ENCODE measurements around the gene SKAP1. TPM values are rescaled to one million over a fixed set of nuclear protein-coding genes. Genes with fewer than 3 reads are reported as not detected.

Gene SKAP1
- total RNA-seq, 4 donors from 2014 or later, result 1.1 to 1.7 (median 1.2) TPM

DNA sequence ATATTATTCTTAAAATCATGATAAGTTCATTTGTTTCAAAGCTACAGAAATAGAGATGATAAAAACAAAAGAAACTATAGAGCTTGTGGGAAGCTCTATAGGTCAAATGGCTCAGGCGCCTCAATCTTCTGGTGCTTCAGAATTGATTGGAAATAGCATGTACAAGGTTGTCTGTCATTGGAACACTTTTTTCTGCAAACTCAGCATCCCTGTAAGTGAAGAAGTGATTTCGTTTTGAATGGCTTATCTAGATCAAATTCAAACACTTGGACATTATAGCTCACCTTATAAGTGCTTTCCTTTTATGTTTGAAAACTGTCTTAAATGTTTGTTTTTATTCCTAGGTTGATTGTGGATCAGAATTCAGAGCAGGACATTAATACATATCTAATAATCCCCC is 103.7 kb downstream of the SKAP1 start:
- no peak for DNase-seq (ENCODE audit: extremely low spot score)
- intact Hi-C loops (cut with DNase I), result no loop called here

DNA sequence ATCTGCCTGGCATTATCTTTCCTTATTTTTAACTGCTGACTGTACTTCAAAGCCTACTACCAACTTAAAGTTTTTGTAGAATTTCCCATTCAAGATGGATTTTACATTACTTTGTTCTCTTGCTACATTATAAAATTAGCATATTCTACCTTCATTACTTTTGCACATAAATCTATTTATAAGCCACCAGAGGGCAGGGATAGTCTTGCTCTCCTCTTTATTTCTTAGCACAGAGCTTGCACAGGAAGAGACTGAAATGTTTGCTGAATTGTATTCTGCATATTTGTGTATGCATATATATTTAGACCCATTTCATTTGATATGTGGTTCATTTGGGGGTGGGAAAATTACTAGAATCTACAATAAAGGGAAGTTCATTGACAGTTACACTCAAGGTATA is 108.0 kb downstream of the SKAP1 start:
- Histone ChIP-seq H3K4me1 (no peaks in the 10 kb centered on the region), H3K27me3 (peaks cover 0 to 52% (median 0%) of the 10 kb centered on the region in 4 donors), H3K36me3 (no peaks in the 10 kb centered on the region), H3K9me3 (no peaks in the 10 kb centered on the region), H3K27ac (replicated peaks in 1 of 4) (no peak overlapping the region), H3K4me3 (no peak overlapping the region)
- intact Hi-C loops (cut with DNase I), result no loop called here
- TF ChIP-seq EP300 (IDR thresholded peaks at IDR 0.05) (no peak), POLR2AphosphoS5 (IDR thresholded peaks at IDR 0.05) (no peak)
- no peak for DNase-seq (ENCODE audit: extremely low spot score)

More for the DNA sequence above, 103.7 kb downstream of the SKAP1 start:
- WGBS, result 66% methylated on average over 2 of the region's 2 CpGs
- H3K4me3 ChIP-seq, result no peak overlapping the region
- no peak overlapping the region for H3K27ac ChIP-seq (replicated peaks in 1 of 4)
- TF ChIP-seq, protein P1, sequence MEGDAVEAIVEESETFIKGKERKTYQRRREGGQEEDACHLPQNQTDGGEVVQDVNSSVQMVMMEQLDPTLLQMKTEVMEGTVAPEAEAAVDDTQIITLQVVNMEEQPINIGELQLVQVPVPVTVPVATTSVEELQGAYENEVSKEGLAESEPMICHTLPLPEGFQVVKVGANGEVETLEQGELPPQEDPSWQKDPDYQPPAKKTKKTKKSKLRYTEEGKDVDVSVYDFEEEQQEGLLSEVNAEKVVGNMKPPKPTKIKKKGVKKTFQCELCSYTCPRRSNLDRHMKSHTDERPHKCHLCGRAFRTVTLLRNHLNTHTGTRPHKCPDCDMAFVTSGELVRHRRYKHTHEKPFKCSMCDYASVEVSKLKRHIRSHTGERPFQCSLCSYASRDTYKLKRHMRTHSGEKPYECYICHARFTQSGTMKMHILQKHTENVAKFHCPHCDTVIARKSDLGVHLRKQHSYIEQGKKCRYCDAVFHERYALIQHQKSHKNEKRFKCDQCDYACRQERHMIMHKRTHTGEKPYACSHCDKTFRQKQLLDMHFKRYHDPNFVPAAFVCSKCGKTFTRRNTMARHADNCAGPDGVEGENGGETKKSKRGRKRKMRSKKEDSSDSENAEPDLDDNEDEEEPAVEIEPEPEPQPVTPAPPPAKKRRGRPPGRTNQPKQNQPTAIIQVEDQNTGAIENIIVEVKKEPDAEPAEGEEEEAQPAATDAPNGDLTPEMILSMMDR (IDR thresholded peaks at IDR 0.05), result no peak
- no peak for TF ChIP-seq EP300 (IDR thresholded peaks at IDR 0.05)
- TF ChIP-seq POLR2AphosphoS5 (IDR thresholded peaks at IDR 0.05), result no peak
- no peak for TF ChIP-seq POLR2A (IDR thresholded peaks at IDR 0.05; ENCODE audit: low read depth)
- H3K27me3 ChIP-seq, result peaks cover 0 to 71% (median 11%) of the 10 kb centered on the region in 4 donors
- no peaks in the 10 kb centered on the region for H3K36me3 ChIP-seq
- no peaks in the 10 kb centered on the region for H3K9me3 ChIP-seq
- no peaks in the 10 kb centered on the region for H3K4me1 ChIP-seq

DNA sequence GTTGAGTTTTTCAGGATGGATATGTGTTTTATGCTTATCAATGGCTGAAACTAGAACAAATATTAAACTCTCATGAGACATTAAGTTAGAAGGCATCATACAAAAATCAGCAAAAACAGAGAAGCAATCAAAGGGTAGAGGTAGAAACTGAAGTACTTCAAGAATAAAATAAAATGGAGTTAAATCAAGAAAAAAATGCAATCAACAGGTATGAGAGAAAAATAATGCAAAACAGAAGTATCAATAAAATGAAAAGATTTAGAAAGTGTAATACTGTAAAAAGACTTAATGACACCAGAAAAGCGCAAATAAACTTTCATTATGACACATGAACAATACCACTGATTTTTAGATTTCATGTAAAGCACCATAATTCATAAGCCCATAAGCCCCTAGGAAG is 112.3 kb downstream of the SKAP1 start:
- H3K27ac ChIP-seq (replicated peaks in 1 of 4), result no peak overlapping the region
- no peaks in the 10 kb centered on the region for H3K36me3 ChIP-seq
- no peak for DNase-seq (ENCODE audit: extremely low spot score)
- 92% methylated on average over 1 of the region's 1 CpG for WGBS
- H3K27me3 ChIP-seq, result peaks cover 0 to 67% (median 6%) of the 10 kb centered on the region in 4 donors
- H3K4me1 ChIP-seq, result no peaks in the 10 kb centered on the region
- intact Hi-C loops (cut with DNase I), result no loop called here
- no peaks in the 10 kb centered on the region for H3K9me3 ChIP-seq
- no peak for TF ChIP-seq EP300 (IDR thresholded peaks at IDR 0.05)
- TF ChIP-seq POLR2AphosphoS5 (IDR thresholded peaks at IDR 0.05), result no peak
- no peak for TF ChIP-seq POLR2A (IDR thresholded peaks at IDR 0.05; ENCODE audit: low read depth)
- TF ChIP-seq, protein P1 (IDR thresholded peaks at IDR 0.05), result no peak
- H3K4me3 ChIP-seq, result no peak overlapping the region

DNA sequence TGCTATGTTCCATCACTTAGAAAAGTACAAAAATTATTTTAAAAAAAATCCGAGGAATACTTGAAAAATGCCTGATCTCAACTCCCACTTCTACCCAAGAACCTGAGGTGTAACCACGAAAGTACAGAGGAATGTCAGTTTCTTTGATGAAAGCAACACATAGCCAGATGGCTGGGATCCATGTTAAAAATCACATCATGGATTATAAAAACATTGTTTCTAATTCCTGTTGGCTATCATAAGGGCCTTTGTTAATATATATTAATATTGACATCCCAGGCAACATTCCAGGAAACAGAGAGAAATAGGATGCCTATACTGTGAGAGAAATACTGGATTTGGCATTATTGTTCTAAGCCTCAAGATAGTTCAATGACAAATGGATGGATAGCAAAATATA is 115.3 kb downstream of the SKAP1 start:
- DNase-seq (ENCODE audit: extremely low spot score), result no peak
- 48% methylated on average over 2 of the region's 2 CpGs for WGBS
- Histone ChIP-seq H3K4me3 (no peak overlapping the region), H3K9me3 (no peaks in the 10 kb centered on the region), H3K27me3 (peaks cover 0 to 82% (median 27%) of the 10 kb centered on the region in 4 donors), H3K4me1 (no peaks in the 10 kb centered on the region), H3K27ac (replicated peaks in 1 of 4) (no peak overlapping the region), H3K36me3 (no peaks in the 10 kb centered on the region)
- intact Hi-C loops (cut with DNase I), result no loop called here
- TF ChIP-seq, protein P1 (IDR thresholded peaks at IDR 0.05), result no peak
- TF ChIP-seq EP300 (IDR thresholded peaks at IDR 0.05) (no peak), POLR2A (IDR thresholded peaks at IDR 0.05; ENCODE audit: low read depth) (no peak), POLR2AphosphoS5 (IDR thresholded peaks at IDR 0.05) (no peak)

DNA sequence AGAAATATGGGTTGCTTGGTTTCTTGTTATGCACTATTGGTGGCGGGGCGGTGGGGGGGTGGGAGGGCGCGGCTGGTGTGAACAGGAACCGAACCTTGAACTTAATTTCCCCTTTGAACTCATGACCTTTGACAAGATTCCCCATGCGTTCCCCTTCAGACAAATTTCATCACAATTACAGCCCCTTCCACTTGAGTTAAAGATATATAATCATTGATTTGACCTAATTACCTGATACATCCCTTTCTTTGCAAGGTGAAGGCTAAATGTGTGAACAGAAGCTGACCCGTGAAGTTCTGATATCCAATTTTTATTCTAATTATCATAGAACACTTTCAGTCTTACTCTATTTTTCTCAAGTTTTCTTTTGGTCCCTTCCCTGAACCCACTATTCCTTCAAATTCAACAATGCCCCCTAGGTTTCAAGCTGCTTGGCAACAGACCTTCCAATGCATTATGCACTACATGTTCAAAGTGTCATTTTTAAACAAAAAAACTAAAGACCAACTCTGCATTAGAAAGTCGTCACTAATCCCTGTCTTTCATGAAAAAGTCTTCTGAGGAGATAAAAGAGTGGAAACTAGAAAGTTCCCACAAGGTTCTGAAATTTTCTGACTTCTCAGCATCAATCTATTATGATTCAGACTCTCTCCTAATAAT is 116.8 kb downstream of the SKAP1 start:
- intact Hi-C loops (cut with DNase I), result no loop called here
- no peak for DNase-seq (ENCODE audit: extremely low spot score)
- 64% methylated on average over 8 of the region's 8 CpGs for WGBS

More for the DNA sequence above, 116.8 kb downstream of the SKAP1 start:
- no peak overlapping the region for H3K4me3 ChIP-seq
- H3K4me1 ChIP-seq, result no peaks in the 10 kb centered on the region
- H3K27ac ChIP-seq (replicated peaks in 1 of 4), result no peak overlapping the region
- H3K9me3 ChIP-seq, result no peaks in the 10 kb centered on the region
- H3K36me3 ChIP-seq, result no peaks in the 10 kb centered on the region
- peaks cover 0 to 86% (median 38%) of the 10 kb centered on the region in 4 donors for H3K27me3 ChIP-seq
- no peak for TF ChIP-seq EP300 (IDR thresholded peaks at IDR 0.05)
- TF ChIP-seq POLR2A (IDR thresholded peaks at IDR 0.05; ENCODE audit: low read depth), result no peak
- TF ChIP-seq POLR2AphosphoS5 (IDR thresholded peaks at IDR 0.05), result no peak
- TF ChIP-seq, protein P1 (IDR thresholded peaks at IDR 0.05), result no peak

Measured in esophagus muscularis mucosa (tissue), 4 donors.